ENCODE data around the gene ARMC3. TPM values are rescaled to one million over a fixed set of nuclear protein-coding genes. Genes with fewer than 3 reads are reported as not detected.

The ARMC3 gene
- total RNA-seq, 4 donors from 2014 or later = 0.34 to 51.2 (median 16.3) TPM; not detected in 1

- Histone ChIP-seq H3K4me1 (no peaks in the 10 kb centered on the region), H3K9me3 (no peaks in the 10 kb centered on the region), H3K4me3 (no peak overlapping the region), H3K27ac (no peak overlapping the region), H3K27me3 (no peaks in the 10 kb centered on the region), H3K36me3 (no peaks in the 10 kb centered on the region)
- intact Hi-C loops (cut with DNase I; ENCODE audit: low total_unique reads) = no loop called here
- DNase-seq = no peak
- TF ChIP-seq CTCF (IDR thresholded peaks at IDR 0.05) (no peak), POLR2A (IDR thresholded peaks at IDR 0.05) (no peak)
These were observed 15.7 kb upstream of the ARMC3 start for GRCh38 chr10:22911889-22912762.

GRCh38 chr10:22912763-22913384, 15.0 kb upstream of the ARMC3 start:
- TF ChIP-seq CTCF (IDR thresholded peaks at IDR 0.05) (no peak), POLR2A (IDR thresholded peaks at IDR 0.05) (no peak)
- Histone ChIP-seq H3K27ac (no peak overlapping the region), H3K36me3 (no peaks in the 10 kb centered on the region), H3K27me3 (no peaks in the 10 kb centered on the region), H3K4me3 (no peak overlapping the region), H3K4me1 (no peaks in the 10 kb centered on the region), H3K9me3 (no peaks in the 10 kb centered on the region)
- intact Hi-C loops (cut with DNase I; ENCODE audit: low total_unique reads) = no loop called here
- no peak for DNase-seq

GRCh38 chr10:22913474-22914092, 14.3 kb upstream of the ARMC3 start:
- H3K4me3 ChIP-seq = no peak overlapping the region
- no peaks in the 10 kb centered on the region for H3K4me1 ChIP-seq
- no peak for DNase-seq
- no peaks in the 10 kb centered on the region for H3K27me3 ChIP-seq
- H3K27ac ChIP-seq = no peak overlapping the region
- H3K9me3 ChIP-seq = no peaks in the 10 kb centered on the region
- no peak for TF ChIP-seq CTCF (IDR thresholded peaks at IDR 0.05)
- no peak for TF ChIP-seq POLR2A (IDR thresholded peaks at IDR 0.05)
- intact Hi-C loops (cut with DNase I; ENCODE audit: low total_unique reads) = no loop called here
- no peaks in the 10 kb centered on the region for H3K36me3 ChIP-seq

- H3K27ac ChIP-seq = no peak overlapping the region
- H3K27me3 ChIP-seq = no peaks in the 10 kb centered on the region
- no peak for DNase-seq
- no peaks in the 10 kb centered on the region for H3K36me3 ChIP-seq
- H3K9me3 ChIP-seq = no peaks in the 10 kb centered on the region
- H3K4me3 ChIP-seq = no peak overlapping the region
- H3K4me1 ChIP-seq = no peaks in the 10 kb centered on the region
- intact Hi-C loops (cut with DNase I; ENCODE audit: low total_unique reads) = no loop called here
- TF ChIP-seq CTCF (IDR thresholded peaks at IDR 0.05) (no peak), POLR2A (IDR thresholded peaks at IDR 0.05) (no peak)
These were observed 12.5 kb upstream of the ARMC3 start for GRCh38 chr10:22915314-22915713.

GRCh38 chr10:22925088-22925487, 2.8 kb upstream of the ARMC3 start:
- H3K36me3 ChIP-seq = no peaks in the 10 kb centered on the region
- no peak for DNase-seq
- no peak overlapping the region for H3K27ac ChIP-seq
- H3K27me3 ChIP-seq = no peaks in the 10 kb centered on the region
- H3K9me3 ChIP-seq = no peaks in the 10 kb centered on the region
- TF ChIP-seq CTCF (IDR thresholded peaks at IDR 0.05) = no peak
- TF ChIP-seq POLR2A (IDR thresholded peaks at IDR 0.05) = no peak
- H3K4me1 ChIP-seq = no peaks in the 10 kb centered on the region
- intact Hi-C loops (cut with DNase I; ENCODE audit: low total_unique reads) = no loop called here
- no peak overlapping the region for H3K4me3 ChIP-seq

Data from uterus (tissue), 4 donors.